GM12873 (cell line): Measurements from ENCODE around the gene METTL22.

Experiments
- CTCF ChIP-seq: IDR thresholded peaks from 2 replicates; pipeline ENCODE4 v1.5.1; 2012; ENCODE audit warnings: low read depth, mild to moderate bottlenecking, moderate library complexity, low read length, control low read depth; ENCODE audit not compliant: insufficient read depth; ENCODE audit errors: missing control alignments

METTL22 gene

GRCh38 chr16:8691728-8692127 is 70.2 kb downstream of the METTL22 start:
- no peak for TF ChIP-seq CTCF

GRCh38 chr16:8694795-8695728 is 73.6 kb downstream of the METTL22 start:
- no peak for TF ChIP-seq CTCF

GRCh38 chr16:8696880-8697279 is 75.4 kb downstream of the METTL22 start:
- TF ChIP-seq CTCF: no peak

- no peak for TF ChIP-seq CTCF
Observed at GRCh38 chr16:8697965-8698364, 76.5 kb downstream of the METTL22 start.
